Smooth muscle cell (in vitro differentiated cells): ENCODE results near the gene CORO2A. TPM values are rescaled to one million over a fixed set of nuclear protein-coding genes. Genes with fewer than 3 reads are reported as not detected.
A peak's percentile ranks its signal among the peaks of the same experiment; 100 is the strongest.

Source experiments
- DNase-seq: peaks from one replicate; lab custom pipeline; 2025; ENCODE audit not compliant: unreplicated experiment; lab: John Stamatoyannopoulos, UW
- H2AFZ ChIP-seq: fragments of 200-600 bp; sonication (generic); 2 replicates; pipeline ENCODE4 v1.6.0; 2016; ENCODE audit warnings: antibody characterized with exemption, low read depth, mild to moderate bottlenecking
- H3F3A ChIP-seq: fragments of 200-600 bp; sonication (generic); 2 replicates; pipeline ENCODE4 v1.6.0; 2017; ENCODE audit warnings: antibody characterized with exemption, low read depth
- H3K27ac ChIP-seq: fragments of 200-600 bp; sonication (generic); 2 replicates; pipeline ENCODE4 v1.5.1; 2016; ENCODE audit warnings: low read depth, mild to moderate bottlenecking
- H3K27me3 ChIP-seq: fragments of 200-600 bp; sonication (generic); 2 replicates; pipeline ENCODE4 v1.6.1; 2016; ENCODE audit warnings: low read depth, mild to moderate bottlenecking
- H3K36me3 ChIP-seq: fragments of 200-600 bp; sonication (generic); 2 replicates; pipeline ENCODE4 v1.5.1; 2016; ENCODE audit warnings: low read depth
- H3K4me1 ChIP-seq: fragments of 200-600 bp; sonication (generic); 2 replicates; pipeline ENCODE4 v1.5.1; 2016; ENCODE audit warnings: low read depth
- H3K4me2 ChIP-seq: fragments of 200-600 bp; sonication (generic); 2 replicates; pipeline ENCODE4 v1.6.0; 2016; ENCODE audit warnings: mild to moderate bottlenecking
- H3K4me3 ChIP-seq: fragments of 200-600 bp; sonication (generic); 2 replicates; pipeline ENCODE4 v1.5.1; 2016; ENCODE audit warnings: mild to moderate bottlenecking
- H3K79me2 ChIP-seq: fragments of 200-600 bp; sonication (generic); 2 replicates; pipeline ENCODE4 v1.6.0; 2016; ENCODE audit warnings: low read depth, mild to moderate bottlenecking
- H3K9ac ChIP-seq: fragments of 200-600 bp; sonication (generic); 2 replicates; pipeline ENCODE4 v1.6.0; 2016; ENCODE audit warnings: low read depth
- H3K9me3 ChIP-seq: fragments of 200-600 bp; sonication (generic); replicated peaks from 2 replicates; pipeline ENCODE4 v1.5.1; 2016; ENCODE audit warnings: low read depth
- H4K20me1 ChIP-seq: fragments of 200-600 bp; sonication (generic); 2 replicates; pipeline ENCODE4 v1.6.0; 2016; ENCODE audit warnings: low read depth
- CTCF ChIP-seq: fragments of 200-600 bp; sonication (generic); IDR thresholded peaks from 2 replicates; pipeline ENCODE4 v1.5.1; 2017; ENCODE audit warnings: borderline replicate concordance, mild to moderate bottlenecking, antibody characterized with exemption; ENCODE audit not compliant: insufficient read depth, poor library complexity, severe bottlenecking
- WGBS: methylation state at CpG from one replicate; pipeline ENCODE4 v1.1.7; 2016; ENCODE audit warnings: low lambda C conversion rate; 5-methylcytosine and 5-hydroxymethylcytosine counted together
- polyA plus RNA-seq: library from polyadenylated mRNA; unstranded; fragments of >200 nt; fragmentation: Nextera tagmentation; extraction: Ambion mirVana; gene quantifications from 2 replicates; pipeline ENCODE4 v1.2.1, GENCODE V29; 2016
- total RNA-seq: library from RNA; depleted of rRNA; stranded (reverse); fragments of >200 nt; gene quantifications from 2 replicates; pipeline ENCODE4 v1.2.3, GENCODE V29; 2014

The CORO2A gene
- total and polyA plus RNA-seq, 2 experiments from 2014 or later, result 4.7 to 5.8 TPM

GRCh38 chr9:98099346-98099745 lies 93.1 kb downstream of the CORO2A start:
- H3K4me1 ChIP-seq, result peaks cover 4% of the 10 kb centered on the region
- DNase-seq, result no peak
- no peaks in the 10 kb centered on the region for H3F3A ChIP-seq
- no peak overlapping the region for H3K4me2 ChIP-seq
- no peaks in the 10 kb centered on the region for H3K79me2 ChIP-seq
- no peak overlapping the region for H3K9ac ChIP-seq
- WGBS, result 90% methylated on average over 2 of the region's 2 CpGs
- H3K4me3 ChIP-seq, result no peak overlapping the region
- no peak for TF ChIP-seq CTCF
- no peaks in the 10 kb centered on the region for H3K9me3 ChIP-seq
- H2AFZ ChIP-seq, result no peak overlapping the region
- no peaks in the 10 kb centered on the region for H3K27me3 ChIP-seq
- H3K27ac ChIP-seq, result no peak overlapping the region
- no peaks in the 10 kb centered on the region for H4K20me1 ChIP-seq
- no peaks in the 10 kb centered on the region for H3K36me3 ChIP-seq

GRCh38 chr9:98097836-98098235 lies 94.6 kb downstream of the CORO2A start:
- WGBS, result 56% methylated on average over 4 of the region's 4 CpGs
- no peaks in the 10 kb centered on the region for H4K20me1 ChIP-seq
- H2AFZ ChIP-seq, result no peak overlapping the region
- no peak overlapping the region for H3K4me3 ChIP-seq
- H3K27ac ChIP-seq, result peak overlapping the region; percentile 1
- no peak overlapping the region for H3K4me2 ChIP-seq
- H3K79me2 ChIP-seq, result no peaks in the 10 kb centered on the region
- DNase-seq, result no peak
- no peak overlapping the region for H3K9ac ChIP-seq
- no peaks in the 10 kb centered on the region for H3F3A ChIP-seq
- no peak for TF ChIP-seq CTCF
- H3K4me1 ChIP-seq, result peaks cover 4% of the 10 kb centered on the region
- no peaks in the 10 kb centered on the region for H3K36me3 ChIP-seq
- no peaks in the 10 kb centered on the region for H3K9me3 ChIP-seq
- H3K27me3 ChIP-seq, result no peaks in the 10 kb centered on the region

GRCh38 chr9:98096091-98096490 lies 96.3 kb downstream of the CORO2A start:
- DNase-seq, result no peak
- TF ChIP-seq CTCF, result no peak
- Histone ChIP-seq H4K20me1 (no peaks in the 10 kb centered on the region), H3K4me1 (peaks cover 9% of the 10 kb centered on the region), H3K79me2 (no peaks in the 10 kb centered on the region), H3K9ac (no peak overlapping the region), H3K9me3 (no peaks in the 10 kb centered on the region), H3K4me2 (no peak overlapping the region), H3K27ac (no peak overlapping the region), H2AFZ (no peak overlapping the region), H3K27me3 (no peaks in the 10 kb centered on the region), H3F3A (peaks cover 5% of the 10 kb centered on the region), H3K4me3 (no peak overlapping the region), H3K36me3 (no peaks in the 10 kb centered on the region)
- 94% methylated on average over 5 of the region's 5 CpGs for WGBS

- WGBS, result 93% methylated on average over 7 of the region's 7 CpGs
- H3K79me2 ChIP-seq, result no peaks in the 10 kb centered on the region
- no peaks in the 10 kb centered on the region for H3K27me3 ChIP-seq
- no peaks in the 10 kb centered on the region for H3K36me3 ChIP-seq
- DNase-seq, result no peak
- H4K20me1 ChIP-seq, result no peaks in the 10 kb centered on the region
- H3K9me3 ChIP-seq, result no peaks in the 10 kb centered on the region
- no peak overlapping the region for H3K27ac ChIP-seq
- TF ChIP-seq CTCF, result no peak
- H3K4me1 ChIP-seq, result peaks cover 9% of the 10 kb centered on the region
- H3K4me2 ChIP-seq, result no peak overlapping the region
- peaks cover 5% of the 10 kb centered on the region for H3F3A ChIP-seq
- no peak overlapping the region for H3K4me3 ChIP-seq
- H3K9ac ChIP-seq, result no peak overlapping the region
- H2AFZ ChIP-seq, result no peak overlapping the region
These were observed 97.0 kb downstream of the CORO2A start for GRCh38 chr9:98095401-98095800.
